Karpas-422 (cell line): ENCODE measurements around the gene UBE2E3. TPM values are rescaled to one million over a fixed set of nuclear protein-coding genes. Genes with fewer than 3 reads are reported as not detected.
A peak's percentile ranks its signal among the peaks of the same experiment; 100 is the strongest.
"Not testable (repeated sequence)": the region's sequence is repeated elsewhere in the genome, so short reads cannot be mapped to it uniquely, and the experiment has no call there.

Experiments used
- DNase-seq: peaks from one replicate; pipeline ENCODE4 v3.0.0-alpha.2; 2015
- H2AFZ ChIP-seq: fragments of 200-600 bp; sonication (generic); 2 replicates; pipeline ENCODE4 v1.6.1; 2014; ENCODE audit warnings: antibody characterized with exemption, low read length, mixed read lengths
- H3K27ac ChIP-seq: fragments of 200-600 bp; sonication (generic); 2 replicates; pipeline ENCODE4 v1.5.1; 2014; ENCODE audit warnings: mild to moderate bottlenecking, low read length, moderate library complexity
- H3K27me3 ChIP-seq: fragments of 200-600 bp; sonication (generic); 2 replicates; pipeline ENCODE4 v1.6.1; 2014; ENCODE audit warnings: low read length, mixed read lengths
- H3K36me3 ChIP-seq: fragments of 200-600 bp; sonication (generic); 2 replicates; pipeline ENCODE4 v1.6.1; 2014; ENCODE audit warnings: low read length, mixed read lengths; ENCODE audit not compliant: insufficient read depth
- H3K4me1 ChIP-seq: fragments of 200-600 bp; sonication (generic); 2 replicates; pipeline ENCODE4 v1.6.1; 2014; ENCODE audit warnings: mild to moderate bottlenecking, low read length, mixed read lengths
- H3K4me2 ChIP-seq: fragments of 200-600 bp; sonication (generic); 2 replicates; pipeline ENCODE4 v1.6.1; 2014; ENCODE audit warnings: low read length, low read depth, mild to moderate bottlenecking; ENCODE audit not compliant: poor library complexity, severe bottlenecking
- H3K4me3 ChIP-seq: fragments of 200-600 bp; sonication (generic); 2 replicates; pipeline ENCODE4 v1.5.1; 2014; ENCODE audit warnings: mild to moderate bottlenecking, antibody characterized with exemption, low read length, mixed read lengths
- H3K79me2 ChIP-seq: fragments of 200-600 bp; sonication (generic); 2 replicates; pipeline ENCODE4 v1.6.1; 2014; ENCODE audit warnings: mild to moderate bottlenecking, low read length, mixed read lengths
- H3K9ac ChIP-seq: fragments of 200-600 bp; sonication (generic); 2 replicates; pipeline ENCODE4 v1.6.0; 2014; ENCODE audit warnings: low read length
- H3K9me2 ChIP-seq: fragments of 200-600 bp; sonication (generic), shearing (Covaris generic); replicated peaks from 2 replicates; pipeline ENCODE4 v1.6.0; 2014; ENCODE audit warnings: mild to moderate bottlenecking, low read length, moderate library complexity; ENCODE audit not compliant: insufficient read depth
- H3K9me3 ChIP-seq: fragments of 300-700, 200-600 bp; sonication (generic); 2 replicates; pipeline ENCODE4 v1.6.1; 2014; ENCODE audit warnings: low read length, mixed read lengths
- H4K20me1 ChIP-seq: fragments of 200-600 bp; sonication (generic); 2 replicates; pipeline ENCODE4 v1.6.1; 2014; ENCODE audit warnings: mild to moderate bottlenecking, antibody characterized with exemption, low read length, low read depth; ENCODE audit not compliant: insufficient read depth
- total RNA-seq: library from RNA; depleted of rRNA; stranded (reverse); fragments of >200 nt; shearing (Covaris generic); gene quantifications from 2 replicates; pipeline ENCODE4 v1.2.3, GENCODE V29; 2014; ENCODE audit warnings: low replicate concordance; rRNA removed

UBE2E3 gene
- 47.2 and 124 TPM in 2 replicates for total RNA-seq

GRCh38 chr2:180980106-180980942, at the start of gene UBE2E3:
Gene UBE2E3, plus strand, starts transcription at chr2:180980605. Its CDS starts 1,438 bp downstream, at chr2:180982043.
- Histone ChIP-seq H3K9me3 (no peaks in the 10 kb centered on the region), H3K9me2 (no peaks in the 10 kb centered on the region), H3K36me3 (peaks cover 21% of the 10 kb centered on the region), H2AFZ (peak within 1 kb of the TSS; percentile 96), H3K27me3 (no peaks in the 10 kb centered on the region), H3K9ac (peak within 1 kb of the TSS; percentile 80), H3K4me1 (peaks cover 45% of the 10 kb centered on the region), H3K79me2 (peaks cover 39% of the 10 kb centered on the region), H3K27ac (no peak within 1 kb of the TSS), H4K20me1 (no peaks in the 10 kb centered on the region), H3K4me3 (peak within 1 kb of the TSS; percentile 81), H3K4me2 (peak within 1 kb of the TSS; percentile 93)
- peak; percentile 92 for DNase-seq

- Histone ChIP-seq H3K36me3 (no peaks in the 10 kb centered on the region), H3K9ac (no peak overlapping the region), H3K79me2 (no peaks in the 10 kb centered on the region), H3K27ac (no peak overlapping the region), H3K4me3 (no peak overlapping the region), H2AFZ (no peak overlapping the region), H4K20me1 (no peaks in the 10 kb centered on the region), H3K9me2 (no peaks in the 10 kb centered on the region), H3K4me2 (no peak overlapping the region), H3K4me1 (no peaks in the 10 kb centered on the region), H3K27me3 (no peaks in the 10 kb centered on the region), H3K9me3 (no peaks in the 10 kb centered on the region)
- DNase-seq: no peak
Observed at GRCh38 chr2:180931841-180932240, 48.6 kb upstream of the UBE2E3 start.

GRCh38 chr2:180933332-180933731, 47.1 kb upstream of the UBE2E3 start:
- Histone ChIP-seq H3K9me3 (no peaks in the 10 kb centered on the region), H3K4me2 (no peak overlapping the region), H3K9me2 (no peaks in the 10 kb centered on the region), H3K9ac (no peak overlapping the region), H3K4me1 (no peaks in the 10 kb centered on the region), H3K36me3 (no peaks in the 10 kb centered on the region), H4K20me1 (no peaks in the 10 kb centered on the region), H3K79me2 (no peaks in the 10 kb centered on the region), H3K27me3 (no peaks in the 10 kb centered on the region), H3K27ac (no peak overlapping the region), H2AFZ (no peak overlapping the region), H3K4me3 (no peak overlapping the region)
- DNase-seq: no peak

GRCh38 chr2:180934911-180935310, 45.5 kb upstream of the UBE2E3 start:
- H3K4me1 ChIP-seq: no peaks in the 10 kb centered on the region
- no peaks in the 10 kb centered on the region for H3K36me3 ChIP-seq
- no peak overlapping the region for H3K4me2 ChIP-seq
- H2AFZ ChIP-seq: no peak overlapping the region
- no peaks in the 10 kb centered on the region for H3K9me3 ChIP-seq
- no peaks in the 10 kb centered on the region for H3K9me2 ChIP-seq
- no peak for DNase-seq
- no peak overlapping the region for H3K27ac ChIP-seq
- H3K79me2 ChIP-seq: no peaks in the 10 kb centered on the region
- H3K4me3 ChIP-seq: no peak overlapping the region
- H3K27me3 ChIP-seq: no peaks in the 10 kb centered on the region
- no peaks in the 10 kb centered on the region for H4K20me1 ChIP-seq
- H3K9ac ChIP-seq: no peak overlapping the region

- H3K9me2 ChIP-seq, H3K27me3 ChIP-seq, H3K9ac ChIP-seq, H2AFZ ChIP-seq, H3K36me3 ChIP-seq, H3K4me2 ChIP-seq, H3K9me3 ChIP-seq, H3K4me1 ChIP-seq, H3K79me2 ChIP-seq, H3K4me3 ChIP-seq, H4K20me1 ChIP-seq, DNase-seq, H3K27ac ChIP-seq: not testable (repeated sequence)
Observed at GRCh38 chr2:180937480-180937879, 42.9 kb upstream of the UBE2E3 start.

DNA sequence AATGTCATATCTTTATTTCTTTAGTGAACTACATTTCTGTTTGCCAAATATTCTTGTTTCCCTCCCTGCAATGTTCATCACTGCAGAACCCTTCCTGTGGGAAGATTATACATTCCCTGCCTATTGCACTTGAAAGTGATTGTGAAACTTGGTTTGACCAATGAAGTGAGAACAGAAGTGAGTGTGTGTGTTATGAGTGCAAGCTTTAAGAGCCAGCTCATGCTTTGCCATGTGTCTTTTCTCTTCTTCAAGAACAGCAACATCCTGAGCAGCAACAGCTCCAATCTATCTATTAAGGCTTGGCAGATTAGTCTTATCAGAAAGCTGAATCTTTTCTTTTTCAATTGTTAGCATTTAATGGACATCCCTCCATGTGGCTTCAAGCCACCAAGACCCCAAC, 42.0 kb upstream of the UBE2E3 start:
- H3K27ac ChIP-seq: no peak overlapping the region
- no peaks in the 10 kb centered on the region for H3K36me3 ChIP-seq
- H4K20me1 ChIP-seq: no peaks in the 10 kb centered on the region
- no peak for DNase-seq
- H3K79me2 ChIP-seq: no peaks in the 10 kb centered on the region
- H3K9ac ChIP-seq: no peak overlapping the region
- no peak overlapping the region for H3K4me3 ChIP-seq
- no peaks in the 10 kb centered on the region for H3K9me3 ChIP-seq
- no peak overlapping the region for H3K4me2 ChIP-seq
- H3K27me3 ChIP-seq: no peaks in the 10 kb centered on the region
- no peaks in the 10 kb centered on the region for H3K9me2 ChIP-seq
- no peaks in the 10 kb centered on the region for H3K4me1 ChIP-seq
- H2AFZ ChIP-seq: no peak overlapping the region

- Histone ChIP-seq H3K9me2 (no peaks in the 10 kb centered on the region), H3K27me3 (no peaks in the 10 kb centered on the region), H3K36me3 (no peaks in the 10 kb centered on the region), H3K9ac (no peak overlapping the region), H3K4me1 (no peaks in the 10 kb centered on the region), H3K79me2 (no peaks in the 10 kb centered on the region), H3K27ac (no peak overlapping the region), H2AFZ (no peak overlapping the region), H3K9me3 (no peaks in the 10 kb centered on the region), H4K20me1 (no peaks in the 10 kb centered on the region), H3K4me2 (no peak overlapping the region), H3K4me3 (no peak overlapping the region)
- no peak for DNase-seq
Observed at GRCh38 chr2:180943275-180943674, 37.1 kb upstream of the UBE2E3 start.

DNA sequence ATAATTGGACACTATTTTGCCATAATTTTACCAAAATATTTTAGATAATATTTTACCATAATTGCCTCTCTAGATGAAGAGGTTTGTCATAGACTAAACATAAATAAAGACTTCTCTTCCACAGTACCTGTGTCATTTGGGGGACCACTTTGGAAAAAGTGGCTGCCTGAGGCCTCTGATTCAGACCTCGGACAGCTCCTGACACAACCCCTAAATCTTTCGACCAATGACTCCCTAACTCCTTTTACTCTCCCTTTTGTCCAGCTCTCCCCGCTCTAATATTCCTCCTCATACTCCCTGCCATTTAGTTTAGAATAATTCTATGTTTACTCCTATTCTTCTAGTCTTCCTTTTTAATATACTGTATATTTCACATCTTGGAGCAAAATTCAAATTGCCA, 36.0 kb upstream of the UBE2E3 start:
- Histone ChIP-seq H3K27ac (no peak overlapping the region), H3K79me2 (no peaks in the 10 kb centered on the region), H3K9me2 (no peaks in the 10 kb centered on the region), H3K4me1 (no peaks in the 10 kb centered on the region), H3K36me3 (no peaks in the 10 kb centered on the region), H2AFZ (no peak overlapping the region), H3K27me3 (no peaks in the 10 kb centered on the region), H3K9ac (no peak overlapping the region), H3K9me3 (no peaks in the 10 kb centered on the region), H3K4me3 (no peak overlapping the region), H4K20me1 (no peaks in the 10 kb centered on the region), H3K4me2 (no peak overlapping the region)
- DNase-seq: no peak
